H4 (cell line): ENCODE data around the gene KNCN. TPM values are rescaled to one million over a fixed set of nuclear protein-coding genes. Genes with fewer than 3 reads are reported as not detected.

Experiments used
- DNase-seq: peaks from one replicate; pipeline ENCODE4 v3.0.0-alpha.2; 2015; ENCODE audit warnings: low spot score
- total RNA-seq: library from RNA; depleted of rRNA; stranded (reverse); fragments of >200 nt; shearing (Covaris generic); gene quantifications from 2 replicates; pipeline ENCODE4 v1.2.3, GENCODE V29; 2014

KNCN gene
- total RNA-seq, 1 experiment from 2014 or later, result not detected

DNA sequence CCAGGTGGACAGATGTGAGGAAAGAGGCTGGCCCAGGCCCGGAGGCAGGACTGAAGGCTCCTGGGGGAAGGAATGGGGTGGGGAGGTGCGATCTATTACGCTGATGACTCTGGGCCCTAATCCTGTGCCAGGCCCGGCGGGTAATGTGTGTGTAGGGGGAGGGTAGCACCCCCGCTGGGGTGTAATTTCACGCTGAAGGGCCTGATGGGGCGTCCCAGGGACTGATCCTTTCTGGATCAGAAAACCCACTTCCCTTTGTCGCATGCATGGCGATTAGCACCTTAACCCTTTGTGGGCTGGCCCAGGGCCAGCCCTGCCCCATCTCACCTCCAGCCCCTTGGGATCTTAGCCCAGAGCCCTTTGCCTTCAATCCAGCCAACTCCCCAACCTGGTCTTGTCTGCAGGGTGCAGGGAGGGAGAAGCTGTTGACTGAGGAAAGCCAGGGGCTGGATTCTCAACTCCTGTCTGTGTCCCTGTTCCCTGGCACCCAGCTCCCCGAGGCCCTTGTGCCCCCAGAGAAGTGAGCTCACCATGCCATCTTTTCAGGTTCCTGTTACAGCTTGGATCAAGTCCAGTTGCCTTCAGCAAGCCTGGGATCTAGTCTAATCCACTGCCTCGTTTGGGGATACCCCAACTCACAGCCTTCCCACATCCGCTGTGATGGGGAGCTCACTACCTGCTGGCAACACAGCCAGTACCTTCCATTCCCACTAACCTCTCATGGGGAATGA, 26.0 kb downstream of the KNCN start:
- DNase-seq, result no peak

DNA sequence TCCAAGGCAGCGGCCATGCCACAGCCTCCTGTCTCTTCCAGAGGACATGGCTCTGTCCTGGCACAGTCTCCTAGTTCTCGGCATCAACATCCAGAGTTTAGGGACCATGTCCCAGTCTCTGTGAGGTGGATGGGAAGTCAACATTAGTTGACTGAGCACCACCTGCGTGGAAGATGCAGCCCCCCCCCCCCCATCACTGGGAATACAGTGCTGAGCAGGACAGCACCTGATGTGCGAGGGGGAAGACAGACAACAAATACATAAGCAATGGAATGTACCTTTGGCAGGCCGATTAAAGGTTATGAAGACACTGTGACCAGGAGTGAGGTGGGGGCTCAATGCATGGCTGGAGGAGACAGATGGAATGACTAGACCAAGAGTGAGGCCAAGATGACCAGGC, 26.6 kb downstream of the KNCN start:
- no peak for DNase-seq

- DNase-seq, result peak; percentile 54
These were observed 27.7 kb downstream of the KNCN start for GRCh38 chr1:46523496-46524353.

DNA sequence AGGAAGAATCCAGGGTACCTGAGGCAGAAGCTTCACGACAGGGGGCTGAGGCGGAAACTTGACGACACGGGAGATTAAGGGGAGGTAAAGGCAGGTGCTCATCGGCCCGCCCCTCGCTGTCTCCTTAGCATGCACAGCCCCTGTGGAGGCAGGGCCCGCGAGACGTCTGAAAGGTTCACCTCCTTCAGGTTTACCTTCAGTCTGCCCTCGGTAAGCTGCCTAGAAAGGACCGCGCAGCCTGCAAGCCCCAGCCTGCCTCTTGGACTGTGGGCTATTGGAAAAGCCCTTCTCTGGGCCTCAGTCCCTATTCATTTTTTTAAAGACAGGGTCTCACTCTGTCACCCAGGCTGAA, 28.5 kb downstream of the KNCN start:
- DNase-seq, result no peak

DNA sequence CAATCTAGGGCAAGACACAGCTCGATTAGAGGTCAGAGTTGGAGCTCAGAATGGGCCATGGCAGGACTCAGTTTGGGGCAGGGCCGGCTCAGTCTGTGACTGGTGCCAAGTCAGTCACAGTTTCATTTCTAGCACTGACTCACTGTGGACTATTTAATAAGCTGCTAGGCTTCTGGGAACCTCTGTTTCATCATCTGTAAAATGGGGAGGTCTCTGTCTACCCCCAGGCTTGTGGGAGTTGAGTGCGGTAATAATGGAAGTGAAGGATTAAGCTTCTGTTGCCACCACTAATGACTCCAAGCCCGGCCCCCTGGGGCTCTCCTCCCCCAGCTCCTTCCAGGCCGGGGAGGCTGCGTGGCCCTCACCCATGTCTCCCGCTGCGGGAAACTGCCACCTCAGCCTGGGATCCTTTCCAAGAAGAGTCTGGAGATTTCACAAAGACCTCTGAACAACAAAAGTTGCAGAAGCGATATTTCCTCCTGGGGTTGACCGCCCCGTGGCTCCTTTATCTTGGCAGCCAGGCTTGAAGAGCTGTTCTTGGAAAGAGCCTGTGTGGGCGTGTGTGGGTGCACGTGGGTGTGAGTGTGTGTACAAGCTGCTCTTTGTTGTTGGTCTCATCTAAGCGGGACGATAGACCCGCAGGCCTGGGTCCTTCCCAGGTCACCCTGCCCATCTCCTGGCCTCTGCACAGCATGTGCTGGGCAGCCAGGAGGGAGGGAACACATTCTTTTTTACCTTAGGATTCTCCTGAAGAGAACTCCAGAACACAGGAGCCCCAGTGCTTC, 29.1 kb downstream of the KNCN start:
- DNase-seq, result peak; percentile 95

GRCh38 chr1:46521414-46521813, 30.0 kb downstream of the KNCN start:
- DNase-seq, result no peak

DNA sequence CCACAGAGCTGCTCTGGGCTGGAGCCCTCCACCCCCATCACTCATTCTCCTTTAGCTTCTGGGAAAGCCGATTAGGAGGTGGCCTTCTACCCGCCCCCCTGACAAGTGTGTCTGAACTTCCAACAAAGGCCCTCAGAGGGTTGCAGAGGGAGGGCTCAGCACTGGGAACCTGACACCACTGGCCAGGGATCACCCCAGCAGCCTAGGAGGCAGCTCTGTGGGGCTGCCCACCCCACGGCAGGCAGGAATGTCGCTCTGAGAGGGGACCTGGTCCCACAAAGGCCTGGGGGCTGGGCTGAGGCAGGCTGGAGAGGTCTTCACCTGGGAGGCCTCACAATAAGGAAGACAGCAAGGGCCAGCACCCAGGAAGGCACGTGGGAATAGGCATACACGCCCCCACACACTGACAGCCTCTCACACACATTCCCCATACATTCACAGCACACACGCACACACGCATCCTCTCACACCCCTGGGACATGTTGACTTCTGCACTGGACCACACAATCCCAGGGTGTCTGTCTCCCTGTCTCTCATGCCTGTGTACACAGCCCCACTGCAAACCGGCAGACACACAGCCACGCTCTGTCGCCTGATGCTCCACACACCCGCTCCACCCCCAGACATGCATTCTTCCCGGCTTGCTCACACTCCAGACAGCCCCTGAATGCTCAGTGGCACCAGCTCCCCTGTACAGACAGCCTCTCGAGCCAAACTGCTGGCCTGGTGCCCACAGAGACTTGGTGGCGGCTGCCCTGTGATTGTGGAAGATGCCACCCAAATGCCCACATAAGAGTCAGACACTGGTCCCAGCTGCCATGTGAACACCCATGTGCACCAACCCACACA, 31.2 kb downstream of the KNCN start:
- peak; percentile 85 for DNase-seq

- no peak for DNase-seq
These were observed 32.2 kb downstream of the KNCN start for GRCh38 chr1:46519209-46519608.

- no peak for DNase-seq
These were observed 33.4 kb downstream of the KNCN start for GRCh38 chr1:46517932-46518498.

DNA sequence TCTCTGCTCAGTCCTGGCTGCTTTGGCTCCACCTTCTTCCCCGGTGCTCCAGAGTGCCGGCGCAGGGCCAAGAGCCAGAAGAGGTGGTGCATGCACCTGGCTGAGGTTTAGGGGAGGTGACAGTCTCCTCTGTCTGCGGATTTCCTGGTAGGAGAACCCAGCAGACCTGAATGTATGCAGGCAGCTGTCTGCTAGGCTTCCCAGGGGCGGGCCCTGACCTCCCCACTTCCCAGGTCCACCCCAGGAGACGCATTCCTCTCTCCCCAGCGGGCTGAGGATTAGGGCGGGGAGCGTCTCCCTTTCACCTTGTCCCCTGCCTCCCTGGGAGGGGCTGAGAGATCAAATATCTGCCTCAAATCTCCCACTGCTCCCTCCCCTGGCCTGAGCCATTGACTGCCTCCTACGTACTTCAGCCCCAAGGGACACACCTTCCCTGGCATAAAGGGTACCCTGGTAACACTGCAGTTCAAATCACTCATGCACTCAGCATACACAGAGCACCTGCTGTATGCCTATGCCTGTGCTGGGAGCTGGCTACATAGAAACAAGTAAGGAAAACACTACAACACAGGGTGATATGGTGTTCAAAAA, 34.3 kb downstream of the KNCN start:
- no peak for DNase-seq

DNA sequence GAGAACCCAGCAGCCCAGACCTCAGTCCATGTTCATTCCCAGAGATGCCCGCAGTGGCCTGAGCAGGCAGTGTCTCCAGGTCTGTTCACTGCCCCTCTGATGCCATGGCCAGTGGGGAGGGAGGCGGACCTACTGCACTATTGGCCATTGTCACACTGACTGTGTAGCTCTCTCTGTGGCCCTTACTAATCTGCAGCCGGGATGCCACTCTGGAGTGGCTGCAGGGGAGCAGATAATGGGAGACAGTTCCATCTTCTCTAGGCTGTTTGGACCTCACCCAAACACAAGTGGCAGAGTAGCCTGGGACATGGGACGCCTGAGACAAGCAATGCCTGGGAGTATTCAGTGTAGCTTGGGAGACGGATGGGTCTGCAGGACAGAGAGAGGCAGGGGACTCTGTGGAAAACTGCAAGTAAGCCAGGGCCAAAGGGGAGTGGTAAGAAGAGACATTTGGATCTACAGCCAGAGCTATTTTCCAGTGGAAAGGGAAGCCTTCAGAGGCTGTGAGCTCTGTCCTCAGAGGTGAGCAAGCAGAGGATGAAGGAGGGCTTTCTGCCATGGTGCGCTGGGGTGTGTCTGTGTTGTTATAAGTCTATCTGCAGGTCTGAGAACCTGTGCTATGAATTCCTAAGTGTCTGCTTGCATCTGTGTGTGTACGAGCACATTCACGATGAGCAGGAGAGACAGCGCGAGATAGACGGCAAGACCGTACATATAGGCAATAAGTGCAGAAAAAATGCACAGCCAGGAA, 35.1 kb downstream of the KNCN start:
- DNase-seq, result no peak

DNA sequence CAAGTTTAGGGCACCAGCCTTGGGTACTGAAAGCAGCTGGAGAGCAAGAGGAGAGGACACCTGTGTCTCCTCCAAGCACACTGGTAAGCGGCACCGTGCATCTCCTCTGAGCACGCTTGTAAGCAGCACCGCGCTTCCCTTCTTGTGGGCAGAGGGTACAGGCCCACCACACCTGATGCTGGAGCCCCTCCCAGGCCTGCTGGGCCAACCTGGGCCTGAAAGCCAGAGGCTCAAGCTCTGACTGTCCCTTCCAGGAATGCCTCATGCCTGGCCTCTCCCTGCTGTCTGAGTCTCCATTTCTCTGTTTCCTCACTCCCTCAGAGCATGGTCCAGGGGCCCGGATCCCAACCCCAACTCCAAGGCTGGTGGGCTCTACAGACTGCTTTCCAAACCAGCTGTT, 35.9 kb downstream of the KNCN start:
- DNase-seq, result no peak

GRCh38 chr1:46513536-46513935, 37.9 kb downstream of the KNCN start:
- DNase-seq, result no peak

DNA sequence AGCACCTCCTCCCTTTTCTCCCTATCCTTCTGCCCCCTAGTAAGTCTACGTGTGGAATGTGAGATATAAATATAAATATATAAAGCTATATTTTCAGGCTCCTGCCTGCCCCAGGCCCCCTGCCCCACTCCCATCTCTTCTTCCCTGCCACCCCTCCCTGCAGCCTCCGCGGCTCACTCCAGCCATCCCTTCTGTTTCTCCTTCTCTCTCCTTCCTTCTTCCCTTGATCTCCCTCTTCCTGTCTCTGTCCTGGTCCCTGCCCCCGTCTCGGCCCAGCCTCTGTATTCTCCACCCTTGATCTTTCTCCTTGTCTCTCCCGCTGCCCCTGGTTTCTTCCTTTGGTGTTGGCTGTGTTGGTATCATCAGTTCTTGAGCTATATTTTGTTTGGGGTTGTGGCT, 38.7 kb downstream of the KNCN start:
- DNase-seq, result no peak

DNA sequence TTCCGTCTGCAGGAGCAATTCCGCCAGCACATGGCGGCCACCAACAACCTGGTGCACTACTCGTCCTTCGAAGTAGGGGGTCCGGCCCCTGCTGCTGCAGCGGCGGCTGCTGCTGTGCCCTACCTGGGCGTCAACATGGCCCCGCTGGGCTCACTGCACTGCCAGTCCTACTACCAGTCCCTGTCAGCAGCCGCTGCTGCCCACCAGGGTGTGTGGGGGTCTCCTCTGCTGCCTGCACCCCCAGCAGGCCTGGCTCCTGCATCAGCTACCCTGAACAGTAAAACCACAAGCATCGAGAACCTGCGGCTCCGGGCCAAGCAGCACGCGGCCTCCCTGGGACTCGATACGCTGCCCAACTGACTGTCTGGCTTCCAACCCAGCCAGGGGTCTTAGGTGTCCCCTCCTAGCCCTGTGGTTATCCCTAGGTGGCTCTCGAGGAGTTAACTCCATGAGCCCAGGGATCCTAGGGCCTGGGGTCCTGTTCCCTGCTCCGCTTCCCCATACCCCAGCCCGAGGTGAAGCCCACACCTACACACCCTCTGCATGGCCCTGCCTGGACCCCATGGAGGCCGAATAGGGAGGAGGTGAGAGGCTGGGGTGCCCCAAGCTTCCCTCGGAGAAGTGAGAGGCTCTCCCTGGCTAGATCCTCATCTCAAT, 39.2 kb downstream of the KNCN start:
- no peak for DNase-seq

DNA sequence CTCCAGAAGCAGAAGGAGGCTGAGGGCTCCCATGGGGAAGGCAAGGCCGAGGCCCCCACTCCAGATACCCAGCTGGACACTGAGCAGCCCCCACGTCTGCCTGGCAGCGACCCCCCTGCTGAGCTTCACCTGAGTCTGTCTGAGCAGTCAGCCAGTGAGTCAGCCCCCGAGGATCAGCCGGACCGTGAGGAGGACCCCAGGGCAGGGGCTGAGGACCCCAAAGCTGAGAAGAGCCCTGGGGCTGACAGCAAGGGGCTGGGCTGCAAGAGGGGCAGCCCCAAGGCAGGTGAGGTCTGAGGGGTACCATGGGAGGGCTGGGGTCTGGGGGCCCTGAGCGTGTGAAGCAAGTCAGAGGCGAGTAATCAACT, 40.5 kb downstream of the KNCN start:
- DNase-seq, result no peak

DNA sequence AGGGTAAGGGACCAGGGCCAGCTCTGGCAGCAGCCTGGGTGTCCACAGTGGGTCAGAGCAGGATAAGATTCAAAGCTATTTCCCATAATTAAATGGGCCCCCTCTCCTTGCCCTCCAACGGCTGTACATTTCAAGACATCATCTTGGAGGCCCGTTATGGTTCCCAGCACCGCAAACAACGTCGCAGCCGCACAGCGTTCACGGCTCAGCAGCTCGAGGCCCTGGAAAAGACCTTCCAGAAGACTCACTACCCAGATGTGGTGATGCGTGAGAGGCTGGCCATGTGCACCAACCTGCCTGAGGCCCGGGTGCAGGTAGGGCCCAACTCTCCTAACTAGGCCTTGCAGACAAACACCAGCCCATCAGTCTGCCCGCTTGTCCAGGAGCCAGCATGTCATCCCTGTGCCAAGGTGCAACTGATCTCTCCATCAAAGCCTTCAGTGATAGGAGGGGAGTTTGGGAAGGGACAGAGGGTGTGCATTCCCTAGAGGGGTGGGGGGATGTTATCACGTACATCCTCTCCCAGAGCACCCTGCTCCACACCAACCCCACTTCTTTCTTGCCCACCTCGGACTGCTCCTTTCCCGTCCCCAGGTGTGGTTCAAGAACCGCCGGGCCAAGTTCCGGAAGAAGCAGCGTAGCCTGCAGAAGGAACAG, 41.0 kb downstream of the KNCN start:
- no peak for DNase-seq

DNA sequence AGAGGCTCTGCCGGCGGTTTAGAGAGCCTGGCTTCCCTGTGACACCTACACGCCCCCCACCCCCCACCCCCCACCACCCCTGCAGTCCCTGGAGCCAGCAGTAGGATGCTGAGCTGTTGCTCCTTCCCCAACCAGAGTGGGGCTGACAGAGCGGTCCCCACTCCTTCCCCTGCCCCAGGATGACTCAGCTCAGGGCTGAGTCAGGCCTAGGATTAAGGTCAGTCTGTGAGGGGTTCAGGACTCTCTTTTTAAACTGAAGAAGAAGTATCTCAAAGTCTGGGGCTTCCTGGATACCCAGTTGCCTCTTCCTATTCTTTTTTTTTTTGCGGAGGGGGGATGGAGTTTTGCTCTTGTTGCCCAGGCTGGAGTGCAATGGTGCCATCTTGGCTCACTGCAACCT, 42.7 kb downstream of the KNCN start:
- DNase-seq, result no peak
